ENCODE results near the gene GDI2.

DNA sequence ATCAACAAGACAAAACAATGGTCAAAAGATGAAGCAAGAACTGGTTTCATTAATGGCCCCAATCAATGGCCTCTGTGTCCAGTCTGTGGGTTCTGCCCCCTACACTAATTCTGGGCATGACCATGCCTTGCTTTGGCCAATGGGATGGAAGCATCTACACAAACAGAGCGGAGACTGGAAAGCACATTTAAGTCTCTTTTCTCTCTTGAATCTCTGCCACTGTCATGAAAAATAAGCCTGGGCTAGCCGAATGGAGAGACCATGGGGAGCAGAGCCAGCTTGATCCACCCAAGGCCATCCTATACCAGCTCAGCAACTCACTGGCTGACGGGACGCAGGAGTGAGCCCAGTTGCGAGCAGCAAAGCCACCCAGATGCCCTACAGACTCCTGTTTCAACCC is 45.6 kb upstream of the GDI2 start:
- TF ChIP-seq, protein P1, sequence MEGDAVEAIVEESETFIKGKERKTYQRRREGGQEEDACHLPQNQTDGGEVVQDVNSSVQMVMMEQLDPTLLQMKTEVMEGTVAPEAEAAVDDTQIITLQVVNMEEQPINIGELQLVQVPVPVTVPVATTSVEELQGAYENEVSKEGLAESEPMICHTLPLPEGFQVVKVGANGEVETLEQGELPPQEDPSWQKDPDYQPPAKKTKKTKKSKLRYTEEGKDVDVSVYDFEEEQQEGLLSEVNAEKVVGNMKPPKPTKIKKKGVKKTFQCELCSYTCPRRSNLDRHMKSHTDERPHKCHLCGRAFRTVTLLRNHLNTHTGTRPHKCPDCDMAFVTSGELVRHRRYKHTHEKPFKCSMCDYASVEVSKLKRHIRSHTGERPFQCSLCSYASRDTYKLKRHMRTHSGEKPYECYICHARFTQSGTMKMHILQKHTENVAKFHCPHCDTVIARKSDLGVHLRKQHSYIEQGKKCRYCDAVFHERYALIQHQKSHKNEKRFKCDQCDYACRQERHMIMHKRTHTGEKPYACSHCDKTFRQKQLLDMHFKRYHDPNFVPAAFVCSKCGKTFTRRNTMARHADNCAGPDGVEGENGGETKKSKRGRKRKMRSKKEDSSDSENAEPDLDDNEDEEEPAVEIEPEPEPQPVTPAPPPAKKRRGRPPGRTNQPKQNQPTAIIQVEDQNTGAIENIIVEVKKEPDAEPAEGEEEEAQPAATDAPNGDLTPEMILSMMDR (IDR thresholded peaks at IDR 0.05), result no peak
- TF ChIP-seq POLR2A (IDR thresholded peaks at IDR 0.05), result no peak

Measured in body of pancreas (tissue), 4 donors.